NCI-H69 (cell line): ENCODE data around the gene USH1C.

Experiments
- DNase-seq: peaks from one replicate; lab custom pipeline; 2025; lab: John Stamatoyannopoulos, UW

Gene USH1C

GRCh38 chr11:17504330-17505107 lies 39.7 kb downstream of the USH1C start:
- peak; percentile 87 for DNase-seq

DNA sequence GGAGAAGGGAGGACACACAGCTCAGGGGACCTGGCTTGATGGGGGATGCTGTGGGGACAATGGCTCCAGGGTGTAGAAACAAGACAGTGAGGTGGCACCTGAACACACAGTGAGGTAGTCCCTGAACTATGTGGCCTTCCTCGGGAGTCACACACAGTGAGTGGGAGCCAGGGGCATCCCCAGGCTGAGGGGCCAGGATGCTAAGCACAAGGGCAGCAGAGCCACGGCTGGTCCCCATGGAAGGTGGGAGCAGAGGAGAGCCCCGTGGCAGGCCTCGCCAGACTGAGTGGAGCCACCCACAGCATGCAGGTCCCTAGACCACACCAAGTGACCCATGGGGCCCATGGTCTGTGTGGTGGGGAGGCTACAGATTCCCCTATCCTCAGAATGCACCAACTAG lies 41.6 kb downstream of the USH1C start:
- DNase-seq, result no peak

- no peak for DNase-seq
Observed at GRCh38 chr11:17500673-17501072, 43.5 kb downstream of the USH1C start.

DNA sequence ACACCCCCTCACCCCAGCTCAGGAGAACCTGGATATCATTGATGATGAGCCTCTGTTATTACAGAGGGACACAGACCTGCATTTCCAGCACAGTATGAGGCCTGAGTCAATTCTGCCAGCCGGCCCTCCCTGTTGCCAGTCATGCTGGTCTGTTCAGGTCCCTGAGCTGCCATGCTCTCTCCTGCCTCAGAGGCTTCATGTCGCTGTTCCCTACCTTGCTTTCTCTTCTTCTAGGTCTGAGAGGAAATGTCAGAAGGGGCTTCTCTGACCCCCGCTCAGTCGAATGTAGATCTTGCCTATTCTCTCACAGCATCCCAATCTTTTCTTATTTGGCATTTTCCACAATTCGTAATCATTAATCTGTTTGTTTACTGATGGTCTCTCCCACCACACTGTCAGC lies 45.7 kb downstream of the USH1C start:
- DNase-seq, result peak; percentile 90

- DNase-seq, result peak; percentile 94
Observed at GRCh38 chr11:17498058-17498457, 46.2 kb downstream of the USH1C start.

- DNase-seq, result peak; percentile 30
Observed at GRCh38 chr11:17496406-17496805, 47.8 kb downstream of the USH1C start.

- no peak for DNase-seq
Observed at GRCh38 chr11:17494019-17494418, 50.2 kb downstream of the USH1C start.

DNA sequence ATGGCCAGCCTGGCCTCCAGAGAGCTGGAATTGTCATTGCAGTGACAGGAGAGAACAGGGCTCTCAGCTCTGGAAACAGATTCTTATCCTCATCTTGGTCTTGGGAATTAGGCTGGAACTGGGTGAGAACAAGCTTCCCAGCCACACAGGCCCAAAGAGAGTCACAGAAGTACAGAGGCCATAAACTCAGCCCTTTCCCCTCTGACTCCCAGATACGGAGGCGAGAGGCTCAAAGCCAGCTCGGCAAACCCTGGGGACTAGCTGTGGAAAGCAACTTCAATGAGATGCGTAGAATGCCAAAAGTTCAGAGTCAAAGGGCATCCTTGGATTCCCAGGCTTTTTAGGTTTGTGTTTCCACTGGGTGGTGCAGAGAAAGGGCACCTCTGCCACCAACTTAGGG lies 53.3 kb downstream of the USH1C start:
- no peak for DNase-seq

- no peak for DNase-seq
Observed at GRCh38 chr11:17490232-17490631, 54.0 kb downstream of the USH1C start.

- DNase-seq, result no peak
Observed at GRCh38 chr11:17489751-17490150, 54.5 kb downstream of the USH1C start.

DNA sequence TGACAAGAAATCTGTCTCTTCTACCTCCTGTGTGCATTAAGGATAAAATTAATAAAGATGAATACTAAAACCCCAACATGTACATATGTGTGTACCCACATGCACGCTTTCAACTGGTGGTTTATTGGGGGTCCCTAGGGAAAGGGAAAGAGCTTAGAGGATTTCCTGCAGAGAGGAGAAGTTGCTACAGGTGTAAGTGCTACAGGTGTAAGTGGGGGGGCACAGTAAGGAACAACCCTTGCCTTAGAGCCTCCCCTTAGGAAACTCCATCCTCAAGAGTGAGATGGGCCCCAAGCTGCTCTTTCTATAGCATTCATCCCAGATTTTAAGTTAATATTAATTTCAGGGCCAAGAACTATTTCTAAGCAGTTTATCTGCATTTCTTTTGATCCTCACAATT lies 55.7 kb downstream of the USH1C start:
- no peak for DNase-seq

- DNase-seq, result no peak
Observed at GRCh38 chr11:17486646-17487045, 57.6 kb downstream of the USH1C start.

DNA sequence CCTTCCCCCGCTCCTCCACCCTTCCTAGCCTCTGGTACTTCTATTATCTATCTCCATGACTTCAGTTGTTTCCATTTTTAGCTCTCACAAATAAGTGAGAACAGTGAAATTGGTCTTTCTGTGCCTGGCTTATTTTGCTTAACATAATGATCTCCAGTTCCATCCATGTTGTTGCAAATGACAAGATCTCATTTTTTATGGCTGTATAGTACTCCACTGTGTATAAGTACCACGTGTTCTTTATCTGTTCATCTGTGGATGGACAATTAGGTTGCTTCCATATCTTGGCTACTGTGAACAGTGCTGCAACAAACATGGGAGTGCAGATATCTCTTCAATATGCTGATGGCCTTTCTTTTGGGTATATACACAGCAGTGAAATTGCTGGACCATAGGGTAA lies 60.7 kb downstream of the USH1C start:
- no peak for DNase-seq

GRCh38 chr11:17481905-17482304 lies 62.3 kb downstream of the USH1C start:
- DNase-seq, result no peak

DNA sequence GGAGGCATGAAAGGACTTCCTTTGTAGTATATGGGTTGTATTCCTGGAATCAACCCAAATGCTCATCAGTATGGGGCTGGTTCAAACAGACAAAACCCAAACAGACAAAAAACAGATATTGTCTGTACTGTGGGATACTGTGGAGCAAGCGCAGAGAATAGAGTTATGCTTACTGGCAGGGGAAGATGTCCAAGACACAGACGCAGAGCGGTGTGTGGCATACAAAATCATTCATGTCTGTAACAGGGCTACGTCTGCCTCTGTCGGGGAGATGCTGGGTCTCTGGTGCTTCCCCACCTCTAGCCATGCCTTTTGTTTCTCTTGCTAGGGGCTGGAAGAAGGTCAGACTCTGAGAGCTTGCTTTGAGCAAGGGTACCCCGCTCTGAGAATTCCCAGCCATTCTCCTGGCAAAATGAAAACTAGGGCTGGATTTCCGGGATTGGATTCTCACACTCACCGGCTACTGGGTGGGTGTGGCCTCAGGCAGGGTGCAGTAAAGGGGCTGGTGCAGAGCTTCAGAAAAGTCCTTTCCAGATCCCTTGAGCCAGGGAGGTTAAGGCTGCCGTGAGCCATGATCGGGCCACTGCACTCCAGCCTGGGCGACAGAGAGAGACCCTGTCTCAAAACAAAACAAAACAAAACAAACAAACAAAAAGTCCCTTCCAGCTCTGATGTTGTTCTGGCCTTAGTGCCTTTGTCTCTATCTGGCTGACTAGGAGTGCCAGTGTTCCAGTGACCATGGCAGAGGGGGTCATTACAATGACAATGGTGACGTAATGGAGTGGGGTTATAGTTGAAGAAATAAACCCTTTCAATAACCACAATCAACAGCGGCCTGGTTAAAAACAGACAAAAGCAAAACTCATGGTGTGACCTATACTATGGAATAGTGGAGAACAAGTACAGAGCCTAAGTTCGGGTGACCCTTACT lies 64.7 kb downstream of the USH1C start:
- DNase-seq, result peak; percentile 78

GRCh38 chr11:17478070-17478469 lies 66.1 kb downstream of the USH1C start:
- DNase-seq, result no peak

- DNase-seq, result no peak
Observed at GRCh38 chr11:17477361-17477760, 66.9 kb downstream of the USH1C start.

- DNase-seq, result no peak
Observed at GRCh38 chr11:17477084-17477333, 67.2 kb downstream of the USH1C start.

DNA sequence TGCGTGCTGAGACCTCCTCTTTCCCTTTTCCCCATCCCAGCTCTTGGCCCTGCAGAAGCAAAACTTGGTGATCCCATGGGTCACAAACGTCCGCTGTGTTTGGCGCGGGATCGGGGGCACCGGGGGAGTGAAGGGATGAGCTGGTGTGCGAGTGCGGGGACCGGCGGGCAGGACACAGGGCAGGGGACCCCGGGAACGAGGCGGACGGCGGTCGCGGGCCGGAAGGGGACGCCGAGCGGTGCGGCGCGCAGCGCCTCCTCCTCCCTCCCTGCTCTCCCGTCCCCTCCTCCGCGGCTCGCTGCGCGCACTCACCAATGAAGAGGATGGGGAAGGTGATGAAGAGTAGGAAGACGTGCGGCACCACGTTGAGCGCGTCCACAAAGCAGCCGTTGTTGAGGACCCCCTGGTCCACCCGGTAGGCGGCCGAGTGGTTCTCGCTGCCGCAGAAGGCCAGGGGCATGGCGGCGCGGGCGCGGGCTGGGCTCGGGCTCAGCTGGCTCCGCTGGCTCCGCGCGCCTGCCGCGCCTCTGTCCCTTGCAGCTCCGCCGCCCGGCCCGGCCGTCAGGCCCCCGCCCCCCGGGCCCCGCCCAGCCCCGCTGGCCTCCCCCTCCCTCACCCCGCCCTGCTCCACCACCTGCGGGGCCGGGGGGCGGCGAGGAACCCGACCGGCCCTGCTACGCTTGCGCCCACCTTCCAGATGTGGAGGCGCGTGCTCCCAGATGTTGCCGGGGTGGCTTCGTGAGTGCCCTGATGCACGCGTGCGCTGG lies 67.7 kb downstream of the USH1C start, which contains the start of gene ABCC8:
ABCC8 (minus strand) TSS at position 529 of the 767 bp plus-strand sequence; CDS start at position 460, 69 bp downstream.
- DNase-seq, result peak; percentile 79

DNA sequence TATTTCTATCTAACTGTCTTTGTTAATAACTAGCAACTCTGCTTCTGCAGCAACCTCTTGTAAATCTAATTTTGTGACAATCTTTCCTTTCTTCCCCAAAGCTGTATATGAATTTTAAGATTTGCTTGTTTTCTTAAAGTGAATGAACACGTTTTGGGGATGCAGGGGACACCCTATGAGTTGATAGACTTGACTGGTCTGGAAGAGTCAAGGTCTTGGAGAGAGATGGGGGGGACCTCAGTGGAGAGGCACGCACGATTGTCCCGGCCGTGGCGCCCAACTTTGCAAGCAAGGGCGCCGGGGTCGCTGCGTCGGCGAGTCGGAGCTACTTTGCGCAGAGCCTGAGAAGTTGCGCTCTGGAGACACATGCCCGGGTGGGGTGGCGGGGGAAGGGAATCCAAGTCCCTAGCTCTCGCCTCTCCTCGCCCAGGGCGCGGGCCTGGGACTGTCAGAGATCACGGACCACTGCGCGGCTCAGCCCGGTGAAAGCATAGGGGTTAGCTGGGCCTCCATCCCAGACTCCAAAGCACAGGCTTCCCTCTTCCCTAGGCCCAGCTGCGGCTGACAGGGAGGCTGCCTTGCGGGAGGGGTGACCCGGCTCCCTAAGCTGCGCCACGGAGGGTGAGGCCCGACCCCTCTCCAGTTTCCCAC lies 68.4 kb downstream of the USH1C start:
- DNase-seq, result peak; percentile 56

GRCh38 chr11:17473071-17473744 lies 71.0 kb downstream of the USH1C start:
- peak; percentile 70 for DNase-seq
